Stomach (tissue), 9 donors: Measurements from ENCODE around the gene AGER. TPM values are rescaled to one million over a fixed set of nuclear protein-coding genes. Genes with fewer than 3 reads are reported as not detected.

ENCODE experiments used
- DNase-seq, 2 donors: peaks; one replicate each; pipeline versions ENCODE4 v3.0.0 to v3.0.0-alpha.2; 2013 to 2019
- H3K27ac ChIP-seq, 5 donors: fragments of 200-600 bp in 4 of 5; sonication (generic) in 4 of 5; one replicate each; pipeline ENCODE4 v1.5.1; 2013 to 2019; ENCODE audit warnings: mild to moderate bottlenecking in 1 of 5, moderate library complexity in 1 of 5
- H3K27me3 ChIP-seq, 3 donors: fragments of 200-600 bp; sonication (generic); one replicate each; pipeline ENCODE4 v1.5.1; 2017 to 2019; ENCODE audit warnings: mixed run types in 1 of 3
- H3K36me3 ChIP-seq, 4 donors: fragments of 200-600 bp; sonication (generic); 1 replicate in 3 of 4; 2 replicates in 1 of 4; pipeline ENCODE4 v1.5.1; 2016 to 2019
- H3K4me1 ChIP-seq, 4 donors: fragments of 200-600 bp; sonication (generic); one replicate each; pipeline ENCODE4 v1.5.1; 2016 to 2019
- H3K4me3 ChIP-seq, 4 donors: fragments of 200-600 bp; sonication (generic) in 3 of 4; one replicate each; pipeline ENCODE4 v1.5.1; 2016 to 2019; ENCODE audit warnings: mild to moderate bottlenecking in 1 of 4
- H3K9me3 ChIP-seq, 4 donors: fragments of 200-600 bp; sonication (generic); one replicate each; pipeline ENCODE4 v1.5.1; 2016 to 2019
- EP300 ChIP-seq: sonication (generic); formaldehyde crosslinking; IDR thresholded peaks from one replicate; pipeline ENCODE4 v1.6.1; 2017; ENCODE audit warnings: antibody characterized with exemption
- POLR2A ChIP-seq, 4 donors: fragments of 450-650 bp; IDR thresholded peaks; one replicate each; pipeline ENCODE4 v1.6.1; 2016; ENCODE audit warnings: antibody characterized with exemption in 4 of 4, control low read depth in 2 of 4, mild to moderate bottlenecking in 1 of 4, moderate library complexity in 1 of 4
- POLR2AphosphoS5 ChIP-seq, 3 donors: sonication (generic); formaldehyde crosslinking; IDR thresholded peaks; one replicate each; pipeline ENCODE4 v1.6.1; 2016; ENCODE audit warnings: antibody characterized with exemption in 3 of 3
- WGBS, 5 donors: extraction: QIAGEN DNeasy Blood & Tissue Kit in 3 of 5; methylation state at CpG; one replicate each; pipeline versions ENCODE4 v1.1.5 to v1.1.7; 2013 to 2018; 5-methylcytosine and 5-hydroxymethylcytosine counted together
- intact Hi-C: fragments of 100-400 bp; cut with DNase I; formaldehyde crosslinking; loops from one replicate; pipeline ENCODE4 v1.15.1; 2023; ENCODE audit warnings: low total_unique reads
- polyA plus RNA-seq, 3 donors: library from polyadenylated mRNA; stranded (reverse); fragments of 200-250 nt; gene quantifications; one replicate each; pipeline ENCODE4 v1.2.3, GENCODE V29; 2013
- total RNA-seq, 5 donors: library from RNA; depleted of rRNA; stranded (reverse); fragments of >200 nt; gene quantifications; one replicate each; pipeline versions ENCODE4 v1.1.0 to v1.2.3, GENCODE V29; 2014 to 2016
- TF ChIP-seq, protein P1 (sequence below), 7 experiments: fragments of 450-650 bp in 4 of 7; fragments of 200-600 bp in 3 of 7; sonication (generic) in 3 of 7; IDR thresholded peaks; one replicate each; pipeline ENCODE4 v1.5.1; 2016 to 2019; ENCODE audit warnings: antibody characterized with exemption in 7 of 7, control low read depth in 2 of 7, mild to moderate bottlenecking in 1 of 7
- donor health status: healthy with polysubstance abuse.
- donor health status: Bipolar disorder and iron deficiency.
- donor health status: healthy.

Gene AGER
- total and polyA plus RNA-seq, 8 donors: 0.87 to 35.6 (median 14.9) TPM

DNA sequence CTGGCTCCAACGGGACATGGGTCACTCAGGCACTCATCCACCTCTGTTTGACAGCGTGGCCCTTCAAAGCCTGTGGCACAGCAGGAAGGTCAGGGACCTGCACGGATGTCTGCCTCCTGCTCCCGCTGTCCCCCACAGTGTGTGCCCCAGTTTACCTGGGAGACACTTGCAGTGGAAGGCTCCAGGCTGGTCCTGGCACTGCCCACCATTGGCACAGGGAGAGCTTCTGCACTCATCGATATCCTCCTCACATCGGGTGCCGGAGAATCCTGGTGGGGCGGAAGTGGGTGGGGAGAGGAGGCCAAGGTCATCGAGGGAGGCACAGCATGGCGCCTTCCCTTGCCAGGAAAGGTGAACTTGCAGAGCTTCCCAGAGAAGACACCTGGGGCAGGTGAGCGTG, 32.9 kb upstream of the AGER start:
- H3K9me3 ChIP-seq: no peaks in the 10 kb centered on the region
- TF ChIP-seq EP300: no peak
- no peak for TF ChIP-seq POLR2A (IDR thresholded peaks at IDR 0.05)
- no peak for TF ChIP-seq POLR2AphosphoS5 (IDR thresholded peaks at IDR 0.05)
- TF ChIP-seq, protein P1, sequence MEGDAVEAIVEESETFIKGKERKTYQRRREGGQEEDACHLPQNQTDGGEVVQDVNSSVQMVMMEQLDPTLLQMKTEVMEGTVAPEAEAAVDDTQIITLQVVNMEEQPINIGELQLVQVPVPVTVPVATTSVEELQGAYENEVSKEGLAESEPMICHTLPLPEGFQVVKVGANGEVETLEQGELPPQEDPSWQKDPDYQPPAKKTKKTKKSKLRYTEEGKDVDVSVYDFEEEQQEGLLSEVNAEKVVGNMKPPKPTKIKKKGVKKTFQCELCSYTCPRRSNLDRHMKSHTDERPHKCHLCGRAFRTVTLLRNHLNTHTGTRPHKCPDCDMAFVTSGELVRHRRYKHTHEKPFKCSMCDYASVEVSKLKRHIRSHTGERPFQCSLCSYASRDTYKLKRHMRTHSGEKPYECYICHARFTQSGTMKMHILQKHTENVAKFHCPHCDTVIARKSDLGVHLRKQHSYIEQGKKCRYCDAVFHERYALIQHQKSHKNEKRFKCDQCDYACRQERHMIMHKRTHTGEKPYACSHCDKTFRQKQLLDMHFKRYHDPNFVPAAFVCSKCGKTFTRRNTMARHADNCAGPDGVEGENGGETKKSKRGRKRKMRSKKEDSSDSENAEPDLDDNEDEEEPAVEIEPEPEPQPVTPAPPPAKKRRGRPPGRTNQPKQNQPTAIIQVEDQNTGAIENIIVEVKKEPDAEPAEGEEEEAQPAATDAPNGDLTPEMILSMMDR (IDR thresholded peaks at IDR 0.05): no peak
- H3K36me3 ChIP-seq: no peaks in the 10 kb centered on the region
- 84 to 93% (median 93%) methylated on average over 7 to 11 of the region's 11 CpGs for WGBS, 5 donors
- intact Hi-C loops: no loop called here
- H3K4me3 ChIP-seq: no peak overlapping the region
- DNase-seq: no peak
- H3K27me3 ChIP-seq: peaks cover 0 to 11% (median 0%) of the 10 kb centered on the region in 3 donors
- no peaks in the 10 kb centered on the region for H3K4me1 ChIP-seq
- no peak overlapping the region for H3K27ac ChIP-seq

DNA sequence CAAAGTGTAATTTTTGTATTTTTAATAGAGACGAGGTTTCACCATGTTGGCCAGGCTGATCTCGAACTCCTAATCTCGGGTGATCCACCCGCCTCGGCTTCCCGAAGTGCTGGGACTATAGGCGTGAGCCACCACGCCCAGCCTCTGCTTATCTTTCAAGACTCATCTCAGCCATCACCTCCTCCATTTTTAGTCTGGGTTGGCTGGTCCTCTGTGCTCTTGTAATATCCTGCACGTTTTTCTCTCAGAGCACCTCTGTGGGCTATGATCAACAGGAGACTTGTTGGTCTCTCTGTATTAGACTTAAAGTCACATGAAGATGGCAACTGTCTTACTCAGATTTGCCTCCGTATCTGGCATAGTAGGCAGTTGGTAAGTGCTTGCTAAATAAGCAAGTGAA, 32.2 kb upstream of the AGER start:
- no peaks in the 10 kb centered on the region for H3K36me3 ChIP-seq
- peaks cover 0 to 9% (median 0%) of the 10 kb centered on the region in 3 donors for H3K27me3 ChIP-seq
- H3K4me3 ChIP-seq: no peak overlapping the region
- no peaks in the 10 kb centered on the region for H3K9me3 ChIP-seq
- no peak for DNase-seq
- 73 to 91% (median 85%) methylated on average over 10 of the region's 10 CpGs for WGBS, 5 donors
- H3K27ac ChIP-seq: no peak overlapping the region
- TF ChIP-seq POLR2A (IDR thresholded peaks at IDR 0.05) (no peak), POLR2AphosphoS5 (IDR thresholded peaks at IDR 0.05) (no peak), EP300 (no peak)
- TF ChIP-seq, protein P1 (IDR thresholded peaks at IDR 0.05): no peak
- intact Hi-C loops: no loop called here
- no peaks in the 10 kb centered on the region for H3K4me1 ChIP-seq

DNA sequence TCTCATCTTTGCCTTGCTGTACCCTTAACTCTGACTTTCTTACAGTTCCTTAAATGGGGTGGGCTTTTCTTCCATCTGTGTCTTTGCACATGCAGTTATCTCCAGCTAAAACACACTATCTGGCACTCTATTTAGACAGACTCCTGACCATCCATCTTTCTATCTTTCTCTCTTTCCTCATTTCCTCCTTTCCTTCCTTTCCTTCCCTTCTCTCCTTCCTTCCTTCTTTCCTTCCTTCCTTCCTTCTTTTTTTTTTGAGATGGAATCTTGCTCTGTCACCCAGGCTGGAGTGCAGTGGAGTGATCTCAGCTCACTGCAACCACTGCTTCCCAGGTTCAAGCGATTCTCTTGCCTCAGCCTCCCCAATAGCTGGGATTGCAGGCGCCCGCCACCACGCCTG, 31.6 kb upstream of the AGER start:
- DNase-seq: no peak
- Histone ChIP-seq H3K4me1 (no peaks in the 10 kb centered on the region), H3K27me3 (peaks cover 0 to 3% (median 0%) of the 10 kb centered on the region in 3 donors), H3K4me3 (no peak overlapping the region), H3K36me3 (no peaks in the 10 kb centered on the region), H3K9me3 (no peaks in the 10 kb centered on the region), H3K27ac (no peak overlapping the region)
- 92 to 98% (median 97%) methylated on average over 4 of the region's 4 CpGs for WGBS, 5 donors
- TF ChIP-seq EP300: no peak
- TF ChIP-seq POLR2A (IDR thresholded peaks at IDR 0.05): no peak
- TF ChIP-seq, protein P1 (IDR thresholded peaks at IDR 0.05): no peak
- TF ChIP-seq POLR2AphosphoS5 (IDR thresholded peaks at IDR 0.05): no peak
- intact Hi-C loops: no loop called here

DNA sequence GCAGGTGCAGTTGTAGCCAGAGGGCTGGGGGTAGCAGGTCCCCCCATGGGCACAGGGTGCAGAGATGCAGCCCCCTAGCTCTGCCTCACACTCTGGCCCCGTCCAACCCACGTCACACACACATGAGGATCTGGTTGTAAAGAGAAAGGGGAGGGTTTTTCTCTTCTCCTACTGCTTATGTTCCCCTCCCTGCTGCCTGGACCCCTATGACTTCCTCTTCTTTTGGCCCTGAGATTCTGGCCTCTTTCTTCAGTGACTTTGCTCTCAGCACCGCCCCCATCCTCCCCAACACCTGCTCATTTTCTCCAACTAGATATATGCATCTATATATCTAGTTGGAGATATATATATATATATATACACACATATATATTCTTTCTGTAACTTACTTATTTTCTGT, 30.1 kb upstream of the AGER start:
- TF ChIP-seq EP300 (no peak), POLR2A (IDR thresholded peaks at IDR 0.05) (no peak), POLR2AphosphoS5 (IDR thresholded peaks at IDR 0.05) (no peak)
- TF ChIP-seq, protein P1 (IDR thresholded peaks at IDR 0.05): no peak
- no peak for DNase-seq
- Histone ChIP-seq H3K9me3 (no peaks in the 10 kb centered on the region), H3K4me3 (no peak overlapping the region), H3K4me1 (no peaks in the 10 kb centered on the region), H3K27ac (no peak overlapping the region), H3K27me3 (no peaks in the 10 kb centered on the region), H3K36me3 (no peaks in the 10 kb centered on the region)
- intact Hi-C loops: no loop called here
- WGBS, 5 donors: 75 to 91% (median 82%) methylated on average over 3 of the region's 3 CpGs
